Medulla oblongata (tissue), 1 donor: ENCODE measurements around the gene FAM124A.
"Not testable (repeated sequence)": the region's sequence is repeated elsewhere in the genome, so short reads cannot be mapped to it uniquely, and the experiment has no call there.

Experiments used
- DNase-seq: peaks from one replicate; pipeline ENCODE4 v3.0.0-alpha.2; 2015; ENCODE audit errors: extremely low spot score

FAM124A gene

GRCh38 chr13:51270623-51271415, 48.6 kb downstream of the FAM124A start:
- peak; percentile 49 for DNase-seq

DNA sequence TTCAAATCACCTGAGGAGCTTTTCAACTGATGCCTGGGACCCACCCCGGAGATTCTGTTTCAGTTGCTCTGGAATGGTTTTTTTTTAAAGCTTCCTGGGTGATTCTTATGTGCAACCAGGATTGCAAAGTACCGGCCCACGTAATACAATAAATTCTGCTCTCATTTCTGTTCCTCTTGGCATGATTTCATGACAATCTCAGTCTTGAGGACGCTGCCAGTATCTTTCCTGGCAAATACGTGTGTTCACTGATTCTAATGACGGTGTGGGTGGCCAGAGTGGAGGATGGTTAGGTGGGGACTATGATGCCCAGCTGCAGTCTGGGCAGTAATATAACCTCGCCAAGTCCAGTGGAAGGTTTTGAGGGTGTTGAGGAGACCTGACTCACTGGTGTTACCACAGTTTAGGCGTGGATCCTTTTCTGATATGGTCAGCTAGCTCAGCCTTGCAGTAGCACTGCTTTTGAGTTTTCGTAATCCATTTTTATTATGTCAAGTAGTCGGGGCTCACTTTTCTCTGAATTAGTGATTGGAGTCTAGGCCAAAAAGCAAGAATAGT, 49.4 kb downstream of the FAM124A start:
- no peak for DNase-seq

- no peak for DNase-seq
Measured at GRCh38 chr13:51275101-51275500, 52.9 kb downstream of the FAM124A start.

DNA sequence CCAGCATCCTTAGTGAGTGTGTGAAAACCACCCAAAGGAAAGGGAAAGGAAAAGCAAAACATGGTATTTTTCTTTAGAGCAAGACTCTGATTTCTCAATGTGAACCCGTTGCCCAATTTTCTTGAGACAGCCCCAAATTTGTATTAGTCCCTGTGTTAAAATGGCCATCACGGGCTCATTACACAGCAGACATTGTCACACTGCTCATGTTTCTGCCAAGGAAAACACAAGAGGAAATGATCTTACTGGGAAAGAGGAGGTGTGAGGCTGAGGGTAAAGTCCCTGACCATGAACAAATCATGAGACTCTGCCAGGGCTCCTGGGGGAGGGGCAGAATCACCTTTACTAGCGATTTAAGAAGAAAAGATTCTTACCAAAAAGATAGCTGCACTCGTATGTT, 54.4 kb downstream of the FAM124A start:
- DNase-seq: no peak

GRCh38 chr13:51277928-51278327, 55.7 kb downstream of the FAM124A start:
- DNase-seq: no peak

DNA sequence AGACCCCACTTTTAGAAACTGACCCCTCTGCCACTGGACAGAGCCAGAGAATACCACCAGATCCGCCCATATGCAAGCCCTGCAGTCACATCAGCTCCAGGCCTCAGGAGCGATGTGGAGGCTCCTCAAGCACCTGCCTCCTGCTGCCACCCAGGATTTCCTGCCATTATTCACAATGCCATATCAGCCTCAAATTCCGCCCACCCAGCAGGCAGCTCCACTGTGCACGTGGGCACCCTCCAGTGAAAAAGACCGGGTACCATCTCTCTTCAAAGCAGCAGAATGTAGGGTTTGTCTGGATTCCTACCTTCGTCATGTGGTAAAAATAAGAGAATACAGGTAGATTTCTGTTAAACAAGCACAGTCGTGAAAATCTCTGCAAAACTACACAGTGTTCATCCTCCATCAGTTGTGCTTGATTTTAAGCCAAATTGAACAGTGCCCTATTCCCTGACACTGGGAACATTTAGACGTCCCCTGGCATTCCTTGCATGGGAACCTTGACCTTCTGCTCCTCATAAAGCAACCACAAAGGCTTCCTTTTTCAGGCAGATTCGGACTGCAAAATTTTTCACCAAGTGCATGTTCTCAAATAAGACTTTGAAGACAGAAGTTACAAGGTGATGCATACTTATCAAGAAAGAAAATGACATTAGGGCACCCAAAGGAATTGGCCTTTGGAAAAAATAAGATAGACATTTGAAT, 56.4 kb downstream of the FAM124A start:
- DNase-seq: no peak

GRCh38 chr13:51280379-51280940, 58.3 kb downstream of the FAM124A start:
- DNase-seq: no peak

GRCh38 chr13:51282322-51282721, 60.1 kb downstream of the FAM124A start:
- DNase-seq: no peak

- DNase-seq: not testable (repeated sequence)
Measured at GRCh38 chr13:51282923-51283322, 60.7 kb downstream of the FAM124A start.

DNA sequence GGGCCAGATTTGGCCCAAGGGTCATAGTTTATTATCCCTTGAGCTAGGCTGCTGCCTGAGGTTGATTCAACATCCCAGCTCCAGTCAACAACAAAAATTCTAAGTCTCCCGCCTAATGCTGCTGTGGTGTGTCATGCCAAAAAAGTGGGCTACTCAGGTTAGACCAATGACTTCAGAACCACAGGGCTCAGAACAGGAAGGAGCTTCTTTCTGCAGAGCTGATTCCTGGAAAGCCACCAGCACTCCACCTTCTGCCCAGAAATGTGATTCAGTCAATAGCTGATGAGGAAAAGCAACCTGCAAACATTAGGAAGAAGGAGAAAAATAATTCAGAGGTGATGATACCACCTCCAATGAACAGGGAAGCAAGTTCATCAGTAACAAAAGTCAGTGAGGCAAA, 61.2 kb downstream of the FAM124A start:
- no peak for DNase-seq

- no peak for DNase-seq
Measured at GRCh38 chr13:51284339-51284738, 62.1 kb downstream of the FAM124A start.

GRCh38 chr13:51286135-51287002, 64.2 kb downstream of the FAM124A start:
- peak; percentile 93 for DNase-seq

DNA sequence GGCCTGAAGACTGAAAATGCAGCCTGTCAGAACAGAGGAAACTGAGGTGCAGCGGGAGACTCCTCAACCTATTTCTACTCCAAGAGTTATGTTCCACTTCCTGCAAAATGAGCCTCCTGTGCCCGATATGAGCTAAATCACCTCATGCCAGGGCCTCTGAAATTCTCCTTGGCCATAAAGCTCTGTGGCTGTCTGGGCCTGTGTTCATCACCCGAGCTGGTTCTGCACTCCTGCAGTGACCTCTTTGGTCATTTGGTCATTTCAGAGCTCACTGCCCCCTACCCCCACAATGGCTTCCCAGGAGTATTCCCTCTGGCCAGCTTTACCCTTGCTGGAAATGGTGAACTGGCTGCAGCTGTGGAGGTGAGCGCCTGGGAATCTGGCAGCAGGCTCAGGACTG, 65.6 kb downstream of the FAM124A start:
- no peak for DNase-seq

- not testable (repeated sequence) for DNase-seq
Measured at GRCh38 chr13:51288254-51288653, 66.1 kb downstream of the FAM124A start.

DNA sequence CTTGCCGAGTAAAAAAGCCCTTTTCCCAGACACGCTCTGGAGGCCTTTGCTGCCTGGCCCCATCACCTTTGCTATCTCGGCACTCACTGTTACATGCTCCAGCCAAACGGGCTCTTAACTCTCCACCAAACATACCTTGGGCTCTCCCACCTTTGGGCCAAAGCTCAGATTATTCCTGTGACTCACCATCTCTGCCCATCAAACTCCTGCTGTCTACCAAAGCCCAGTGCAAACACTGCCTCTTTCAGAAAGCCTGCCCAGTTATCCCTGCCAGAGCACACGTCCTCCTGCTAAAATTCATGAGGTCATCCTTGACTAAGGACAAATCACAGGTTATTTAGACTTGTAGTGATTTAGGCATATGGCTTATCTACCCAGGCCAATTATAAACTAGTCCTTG, 69.1 kb downstream of the FAM124A start:
- no peak for DNase-seq

DNA sequence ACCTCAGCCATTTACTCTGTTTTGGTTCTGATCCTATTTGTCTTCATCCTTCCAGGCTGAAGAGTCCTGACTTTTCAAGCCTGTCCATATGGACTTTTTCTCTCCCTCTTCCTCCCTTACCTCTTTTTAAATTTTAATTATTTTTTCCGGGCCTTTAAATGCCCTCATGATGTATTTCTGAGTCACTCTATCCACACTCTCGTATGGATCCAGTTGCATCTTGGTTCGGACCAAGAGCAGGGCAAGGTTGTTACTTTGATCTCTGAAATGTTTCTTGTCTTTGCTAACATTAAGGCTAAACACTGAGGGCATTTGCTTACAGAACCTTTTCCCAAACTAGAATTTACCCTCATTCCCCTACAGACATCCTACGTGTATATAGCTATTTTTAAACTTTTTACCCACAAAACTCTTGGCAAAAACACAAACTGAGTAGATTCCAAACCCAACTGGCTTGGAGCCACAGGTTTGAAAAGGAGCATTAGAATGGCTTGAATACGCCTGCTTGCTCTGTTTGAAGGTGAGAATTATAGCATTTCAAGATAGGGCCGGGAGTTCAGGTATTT, 69.9 kb downstream of the FAM124A start:
- DNase-seq: no peak

DNA sequence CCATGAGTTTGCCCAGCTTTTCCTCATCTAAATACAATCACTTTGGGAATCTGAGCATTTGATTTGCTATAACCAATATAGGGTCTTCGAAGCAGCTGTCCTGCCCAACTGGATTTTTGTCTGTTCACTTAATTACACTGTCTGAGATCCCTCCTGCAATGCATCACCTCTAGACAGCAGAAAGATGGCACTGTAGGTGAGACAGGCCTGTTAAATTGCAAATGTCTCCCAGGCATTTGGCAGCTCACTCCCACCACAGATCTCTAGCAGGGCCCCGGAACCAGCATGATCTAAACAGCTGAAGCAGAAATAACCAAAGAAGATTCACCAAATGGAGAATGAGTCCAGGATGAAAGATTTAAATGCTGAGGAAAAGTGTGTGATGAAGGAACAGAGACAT, 75.4 kb downstream of the FAM124A start:
- DNase-seq: no peak

- no peak for DNase-seq
Measured at GRCh38 chr13:51298812-51299211, 76.6 kb downstream of the FAM124A start.

GRCh38 chr13:51303063-51303552, 80.9 kb downstream of the FAM124A start:
- DNase-seq: no peak

DNA sequence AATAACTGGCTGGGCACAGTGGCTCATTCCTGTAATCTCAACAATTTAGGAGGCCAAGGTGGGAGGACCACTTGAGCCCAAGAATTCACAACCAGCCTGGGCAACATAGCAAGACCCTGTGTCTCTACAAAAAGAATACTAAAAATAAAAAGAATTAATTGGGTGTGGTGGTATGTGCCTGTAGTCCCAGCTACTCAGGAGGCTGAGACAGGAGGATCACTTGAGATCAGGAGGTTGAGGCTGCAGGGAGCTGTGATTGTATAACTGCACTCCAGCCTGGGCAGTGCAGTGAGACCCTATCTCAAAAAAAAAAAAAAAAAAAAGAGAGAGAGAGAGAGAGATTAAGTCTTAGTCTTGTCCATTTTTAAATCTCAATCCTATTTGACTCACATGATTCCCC, 81.7 kb downstream of the FAM124A start:
- no peak for DNase-seq
